ENCODE measurements around the gene MIPEP.

GRCh38 chr13:23730251-23730650, 158.9 kb downstream of the MIPEP start:
- TF ChIP-seq EZH2 (IDR thresholded peaks at IDR 0.05; ENCODE audit: low read length) (no peak), CTCF (optimal IDR thresholded peaks at IDR 0.05 in 1 of 3, IDR thresholded peaks at IDR 0.05 in 1 of 3, conservative IDR thresholded peaks at IDR 0.05 in 1 of 3; ENCODE audit: extremely low read depth in 1 of 3, insufficient read depth in 2 of 3, low read length in 3 of 3) (no peak)
